Upper lobe of right lung (tissue), 1 donor: ENCODE measurements around the gene RBM44. TPM values are rescaled to one million over a fixed set of nuclear protein-coding genes. Genes with fewer than 3 reads are reported as not detected.

Experiments used
- ATAC-seq: fragments of 200-7000 bp; cut with Tn5 transposase; one replicate; pipeline ENCODE4 v1.9.1; 2020; ENCODE audit warnings: mild to moderate bottlenecking, moderate library complexity
- DNase-seq: peaks from one replicate; pipeline ENCODE4 v3.0.0-alpha.2; 2020
- H3K27ac ChIP-seq: fragments of 200-600 bp; one replicate; pipeline ENCODE4 v1.8.0; 2022
- H3K27me3 ChIP-seq: fragments of 200-600 bp; one replicate; pipeline ENCODE4 v1.8.0; 2022; ENCODE audit warnings: mild to moderate bottlenecking
- H3K36me3 ChIP-seq: fragments of 200-600 bp; one replicate; pipeline ENCODE4 v1.8.0; 2022
- H3K4me1 ChIP-seq: fragments of 200-600 bp; one replicate; pipeline ENCODE4 v1.8.0; 2022
- H3K4me3 ChIP-seq: fragments of 200-600 bp; one replicate; pipeline ENCODE4 v1.8.0; 2022; ENCODE audit warnings: mild to moderate bottlenecking
- H3K9me3 ChIP-seq: fragments of 200-600 bp; one replicate; pipeline ENCODE4 v1.8.0; 2022
- CTCF ChIP-seq: fragments of 200-600 bp; IDR thresholded peaks from one replicate; pipeline ENCODE4 v1.8.0; 2022; ENCODE audit warnings: antibody characterized with exemption
- intact Hi-C: fragments of 100-400 bp; cut with DNase I; formaldehyde crosslinking; loops from one replicate; pipeline ENCODE4 v1.11.0; 2022
- total RNA-seq: library from RNA; stranded (reverse); fragmentation: NEBNext Ultra II Directional; extraction: Animal tissue kit (Norgen Biotek cat#: 25700); gene quantifications from one replicate; pipeline ENCODE4 v1.2.1, GENCODE V29; 2021
- donor health status: DM: no; HTN: yes; CAD: no; lungs with severe emphysema.

The RBM44 gene
- total RNA-seq, 1 donor from 2014 or later, result 1.8 TPM

GRCh38 chr2:237854295-237854694 lies 55.7 kb downstream of the RBM44 start:
- intact Hi-C loops, result no loop called here
- Histone ChIP-seq H3K36me3 (no peaks in the 10 kb centered on the region), H3K9me3 (no peaks in the 10 kb centered on the region), H3K4me1 (peaks cover 8% of the 10 kb centered on the region), H3K27ac (no peak overlapping the region), H3K4me3 (no peak overlapping the region), H3K27me3 (peaks cover 12% of the 10 kb centered on the region)
- TF ChIP-seq CTCF, result no peak
- DNase-seq (no peak), ATAC-seq (no peak)

GRCh38 chr2:237857791-237858190 lies 59.2 kb downstream of the RBM44 start:
- Histone ChIP-seq H3K36me3 (no peaks in the 10 kb centered on the region), H3K4me3 (no peak overlapping the region), H3K9me3 (no peaks in the 10 kb centered on the region), H3K4me1 (peaks cover 8% of the 10 kb centered on the region), H3K27ac (no peak overlapping the region), H3K27me3 (peaks cover 24% of the 10 kb centered on the region)
- no peak for TF ChIP-seq CTCF
- intact Hi-C loops, result loop anchor here (5.0 kb wide), 1 partner anchor 410 kb away; no protein-coding TSS in a partner anchor
- DNase-seq, result peak; percentile 55
- no peak for ATAC-seq

GRCh38 chr2:237858294-237859081 lies 59.9 kb downstream of the RBM44 start:
- peak; percentile 72 for DNase-seq
- Histone ChIP-seq H3K27ac (no peak overlapping the region), H3K4me1 (peaks cover 8% of the 10 kb centered on the region), H3K36me3 (no peaks in the 10 kb centered on the region), H3K4me3 (no peak overlapping the region), H3K9me3 (no peaks in the 10 kb centered on the region), H3K27me3 (peaks cover 31% of the 10 kb centered on the region)
- ATAC-seq, result peak; percentile 85
- TF ChIP-seq CTCF, result peak; percentile 69
- intact Hi-C loops, result loop anchor here (5.0 kb wide), 1 partner anchor 409 kb away; no protein-coding TSS in a partner anchor

GRCh38 chr2:237859082-237859433 lies 60.5 kb downstream of the RBM44 start:
- Histone ChIP-seq H3K27me3 (peaks cover 31% of the 10 kb centered on the region), H3K4me3 (peak overlapping the region; percentile 45), H3K36me3 (no peaks in the 10 kb centered on the region), H3K9me3 (no peaks in the 10 kb centered on the region), H3K4me1 (peaks cover 8% of the 10 kb centered on the region), H3K27ac (no peak overlapping the region)
- intact Hi-C loops, result loop anchor here (5.0 kb wide), 1 partner anchor 408 kb away; no protein-coding TSS in a partner anchor
- no peak for TF ChIP-seq CTCF
- no peak for ATAC-seq
- DNase-seq, result peak; percentile 48

GRCh38 chr2:237859533-237860272 lies 61.1 kb downstream of the RBM44 start, which contains the start of gene RAMP1:
Gene RAMP1 (plus strand): TSS chr2:237859623. CDS start chr2:237859676, 53 bp downstream.
- DNase-seq, result peak; percentile 69
- peaks cover 8% of the 10 kb centered on the region for H3K4me1 ChIP-seq

More at GRCh38 chr2:237859533-237860272, 61.1 kb downstream of the RBM44 start, which contains the start of gene RAMP1:
- ATAC-seq, result peak; percentile 40
- TF ChIP-seq CTCF, result no peak
- Histone ChIP-seq H3K36me3 (no peaks in the 10 kb centered on the region), H3K4me3 (peak within 1 kb of the TSS; percentile 45), H3K9me3 (no peaks in the 10 kb centered on the region), H3K27ac (no peak within 1 kb of the TSS), H3K27me3 (peaks cover 31% of the 10 kb centered on the region)
- intact Hi-C loops, result loop anchor here (5.0 kb wide), 1 partner anchor 408 kb away; no protein-coding TSS in a partner anchor
